Activated naive CD8-positive, alpha-beta T cell (primary cell): ENCODE data around the gene MLIP.
"Not testable (repeated sequence)": the region's sequence is repeated elsewhere in the genome, so short reads cannot be mapped to it uniquely, and the experiment has no call there.

Experiments
- H3K27ac Mint-ChIP-seq: one replicate; pipeline ENCODE4 v1.8.0; 2021; ENCODE audit warnings: mixed read lengths
- H3K27me3 Mint-ChIP-seq: one replicate; pipeline ENCODE4 v1.8.0; 2021; ENCODE audit warnings: mixed read lengths
- H3K36me3 Mint-ChIP-seq: one replicate; pipeline ENCODE4 v1.8.0; 2021; ENCODE audit warnings: mixed read lengths
- H3K4me1 Mint-ChIP-seq: one replicate; pipeline ENCODE4 v1.8.0; 2021; ENCODE audit warnings: low read depth, mixed read lengths
- H3K4me3 Mint-ChIP-seq: one replicate; pipeline ENCODE4 v1.8.0; 2021; ENCODE audit warnings: mild to moderate bottlenecking, mixed read lengths
- H3K9me3 Mint-ChIP-seq: one replicate; pipeline ENCODE4 v1.8.0; 2021; ENCODE audit warnings: low read depth, mixed read lengths

MLIP gene

GRCh38 chr6:54203474-54204035 is 92.3 kb downstream of the MLIP start:
- not testable (repeated sequence) for H3K4me1 Mint-ChIP-seq, H3K4me3 Mint-ChIP-seq, H3K9me3 Mint-ChIP-seq, H3K36me3 Mint-ChIP-seq, H3K27me3 Mint-ChIP-seq, H3K27ac Mint-ChIP-seq

- H3K9me3 Mint-ChIP-seq = no peaks in the 10 kb centered on the region
- H3K27ac Mint-ChIP-seq = no peak overlapping the region
- H3K27me3 Mint-ChIP-seq = no peaks in the 10 kb centered on the region
- H3K4me3 Mint-ChIP-seq = no peak overlapping the region
- H3K4me1 Mint-ChIP-seq = no peaks in the 10 kb centered on the region
- H3K36me3 Mint-ChIP-seq = peaks cover 2% of the 10 kb centered on the region
Measured at GRCh38 chr6:54204921-54205591, 93.8 kb downstream of the MLIP start.

- no peak overlapping the region for H3K27ac Mint-ChIP-seq
Measured at GRCh38 chr6:54206510-54206909, 95.3 kb downstream of the MLIP start.

GRCh38 chr6:54209983-54210382 is 98.7 kb downstream of the MLIP start:
- H3K4me1 Mint-ChIP-seq, H3K4me3 Mint-ChIP-seq, H3K36me3 Mint-ChIP-seq, H3K27me3 Mint-ChIP-seq, H3K9me3 Mint-ChIP-seq, H3K27ac Mint-ChIP-seq: not testable (repeated sequence)

More at GRCh38 chr6:54206510-54206909, 95.3 kb downstream of the MLIP start:
- H3K9me3 Mint-ChIP-seq = no peaks in the 10 kb centered on the region
- no peaks in the 10 kb centered on the region for H3K27me3 Mint-ChIP-seq
- no peaks in the 10 kb centered on the region for H3K4me1 Mint-ChIP-seq
- peaks cover 2% of the 10 kb centered on the region for H3K36me3 Mint-ChIP-seq
- no peak overlapping the region for H3K4me3 Mint-ChIP-seq

DNA sequence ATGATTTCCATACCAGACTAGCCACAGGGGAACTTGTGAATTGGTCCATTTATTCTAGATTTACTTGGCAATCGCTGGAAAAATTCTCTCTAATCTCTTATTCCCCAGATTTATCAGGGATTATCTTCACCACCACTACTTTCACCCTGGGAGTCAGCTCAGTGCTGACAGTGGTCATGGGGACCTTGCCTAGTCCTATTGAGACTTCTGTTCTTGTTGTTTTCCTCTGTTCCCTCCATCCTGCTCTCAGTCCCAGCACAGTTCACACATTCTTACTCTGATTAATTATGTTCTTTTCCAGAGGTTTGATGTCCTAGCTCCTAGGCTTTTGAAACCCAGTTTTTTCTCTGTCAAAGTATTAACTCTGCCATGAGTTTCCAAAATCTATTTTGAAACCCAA is 103.0 kb downstream of the MLIP start:
- no peaks in the 10 kb centered on the region for H3K27me3 Mint-ChIP-seq
- peaks cover 2% of the 10 kb centered on the region for H3K36me3 Mint-ChIP-seq
- H3K27ac Mint-ChIP-seq = no peak overlapping the region
- peaks cover 3% of the 10 kb centered on the region for H3K9me3 Mint-ChIP-seq
- H3K4me3 Mint-ChIP-seq = no peak overlapping the region
- H3K4me1 Mint-ChIP-seq = no peaks in the 10 kb centered on the region

DNA sequence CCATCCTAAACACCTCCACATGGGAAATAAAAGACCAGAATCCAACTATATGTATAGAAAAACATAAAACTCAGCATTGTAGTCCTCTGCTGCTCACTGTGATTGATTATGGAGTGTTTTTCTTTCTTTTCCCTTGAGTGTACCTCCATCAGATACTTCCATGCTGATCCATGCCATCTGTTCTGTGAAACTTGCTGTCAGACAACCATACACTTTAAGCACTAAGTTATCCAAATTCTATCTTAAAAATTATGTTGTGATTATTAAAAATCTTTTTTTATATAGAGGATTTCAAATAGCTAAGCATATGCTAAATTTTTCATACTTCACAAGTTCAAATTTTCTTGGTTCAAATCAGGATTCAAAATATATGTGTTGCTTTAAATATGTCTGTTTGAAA is 105.1 kb downstream of the MLIP start:
- Mint-ChIP-seq H3K27me3 (no peaks in the 10 kb centered on the region), H3K9me3 (peaks cover 3% of the 10 kb centered on the region), H3K4me3 (no peak overlapping the region), H3K4me1 (no peaks in the 10 kb centered on the region), H3K27ac (no peak overlapping the region), H3K36me3 (no peaks in the 10 kb centered on the region)

DNA sequence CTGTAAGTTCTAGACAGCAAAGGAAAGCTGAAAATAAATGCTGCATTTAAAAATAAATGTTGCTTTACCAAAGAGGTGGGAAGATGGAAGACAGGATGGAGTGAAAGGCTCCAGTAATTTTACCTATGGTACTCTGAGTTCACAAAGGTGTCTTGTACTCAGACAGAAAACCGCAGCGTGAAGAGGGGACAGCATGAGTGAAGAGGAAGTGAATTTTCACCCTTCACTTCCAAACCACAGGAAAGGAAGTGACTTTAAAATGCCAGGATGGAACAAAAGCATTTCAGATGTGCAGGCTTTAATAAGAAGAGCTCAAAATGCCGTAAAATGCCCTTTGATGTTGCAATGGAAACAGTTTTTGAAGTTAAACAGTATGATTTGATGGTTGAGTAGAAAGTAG is 105.8 kb downstream of the MLIP start:
- H3K36me3 Mint-ChIP-seq = no peaks in the 10 kb centered on the region
- H3K27ac Mint-ChIP-seq = no peak overlapping the region
- H3K4me1 Mint-ChIP-seq = no peaks in the 10 kb centered on the region
- no peaks in the 10 kb centered on the region for H3K27me3 Mint-ChIP-seq
- H3K4me3 Mint-ChIP-seq = no peak overlapping the region
- H3K9me3 Mint-ChIP-seq = peaks cover 3% of the 10 kb centered on the region

- no peaks in the 10 kb centered on the region for H3K4me1 Mint-ChIP-seq
- H3K4me3 Mint-ChIP-seq = no peak overlapping the region
- H3K27ac Mint-ChIP-seq = no peak overlapping the region
- H3K36me3 Mint-ChIP-seq = no peaks in the 10 kb centered on the region
- H3K9me3 Mint-ChIP-seq = peaks cover 3% of the 10 kb centered on the region
- no peaks in the 10 kb centered on the region for H3K27me3 Mint-ChIP-seq
Measured at GRCh38 chr6:54222217-54222616, 111.0 kb downstream of the MLIP start.

DNA sequence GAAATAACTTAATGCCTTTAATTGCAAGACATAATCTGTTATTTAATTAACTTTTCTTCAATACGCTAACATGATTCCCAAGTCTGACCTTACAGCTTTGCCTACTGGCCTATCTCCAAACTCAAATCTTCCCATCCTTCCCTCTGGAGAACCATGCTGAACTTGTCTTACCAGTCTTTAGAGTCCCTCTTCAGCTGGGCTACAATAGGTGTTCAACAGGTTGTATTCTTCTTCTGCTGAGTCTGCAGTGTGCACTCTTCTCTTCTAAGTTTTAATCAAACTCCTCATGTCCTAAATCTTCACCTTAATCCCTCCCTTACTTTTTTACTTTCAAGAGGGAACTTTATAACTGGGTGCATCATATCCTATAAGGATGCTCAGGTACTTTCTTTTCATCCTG is 121.5 kb downstream of the MLIP start:
- Mint-ChIP-seq H3K4me3 (no peak overlapping the region), H3K27me3 (no peaks in the 10 kb centered on the region), H3K27ac (no peak overlapping the region), H3K4me1 (no peaks in the 10 kb centered on the region), H3K9me3 (peaks cover 6% of the 10 kb centered on the region), H3K36me3 (no peaks in the 10 kb centered on the region)

DNA sequence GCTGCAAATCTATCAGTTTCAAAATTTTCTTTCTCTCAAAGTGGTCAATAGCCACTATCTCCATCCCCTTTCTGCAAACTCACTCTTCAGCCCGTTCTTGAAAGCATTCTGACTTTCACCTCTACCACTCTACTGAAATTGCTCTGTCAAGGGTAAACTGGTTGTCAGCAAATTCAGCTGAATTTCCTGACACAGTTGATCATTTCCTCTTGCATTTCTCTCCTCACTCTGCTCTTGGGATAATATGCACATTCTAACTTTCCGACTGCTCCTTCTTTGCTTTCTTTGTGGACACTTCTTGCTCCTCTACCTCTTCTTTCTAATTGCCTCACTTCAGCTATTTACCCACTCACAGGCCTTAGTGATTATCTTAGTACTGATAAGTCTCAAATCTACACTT is 123.3 kb downstream of the MLIP start:
- H3K27ac Mint-ChIP-seq = no peak overlapping the region
- peaks cover 9% of the 10 kb centered on the region for H3K9me3 Mint-ChIP-seq
- no peak overlapping the region for H3K4me3 Mint-ChIP-seq
- H3K4me1 Mint-ChIP-seq = no peaks in the 10 kb centered on the region
- no peaks in the 10 kb centered on the region for H3K27me3 Mint-ChIP-seq
- no peaks in the 10 kb centered on the region for H3K36me3 Mint-ChIP-seq

GRCh38 chr6:54236984-54237383 is 125.7 kb downstream of the MLIP start:
- Mint-ChIP-seq H3K27me3 (no peaks in the 10 kb centered on the region), H3K9me3 (peaks cover 6% of the 10 kb centered on the region), H3K4me1 (no peaks in the 10 kb centered on the region), H3K4me3 (no peak overlapping the region), H3K27ac (no peak overlapping the region), H3K36me3 (no peaks in the 10 kb centered on the region)

GRCh38 chr6:54238396-54238795 is 127.2 kb downstream of the MLIP start:
- Mint-ChIP-seq H3K4me1 (no peaks in the 10 kb centered on the region), H3K27ac (no peak overlapping the region), H3K27me3 (no peaks in the 10 kb centered on the region), H3K9me3 (peaks cover 3% of the 10 kb centered on the region), H3K4me3 (no peak overlapping the region), H3K36me3 (no peaks in the 10 kb centered on the region)

DNA sequence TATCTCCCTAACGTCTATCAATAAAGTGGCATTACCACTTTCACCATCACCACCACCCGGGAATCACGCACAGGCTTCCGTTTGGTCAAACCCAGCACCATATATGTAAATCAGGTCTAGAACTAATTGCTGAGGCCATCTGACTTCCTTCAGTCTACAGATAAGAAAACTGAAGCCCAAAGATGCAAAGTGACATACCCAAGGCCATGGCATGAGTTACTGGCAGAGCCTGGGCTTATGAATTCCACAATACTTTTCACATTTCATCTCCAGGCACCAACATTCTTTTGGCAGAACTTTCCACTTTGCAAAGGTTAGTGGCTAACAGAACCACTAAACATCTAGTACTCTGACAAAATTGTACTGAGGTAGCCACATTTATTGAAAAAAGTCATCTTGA is 132.5 kb downstream of the MLIP start:
- no peak overlapping the region for H3K27ac Mint-ChIP-seq
- H3K4me3 Mint-ChIP-seq = no peak overlapping the region
- H3K36me3 Mint-ChIP-seq = no peaks in the 10 kb centered on the region
- no peaks in the 10 kb centered on the region for H3K27me3 Mint-ChIP-seq
- no peaks in the 10 kb centered on the region for H3K9me3 Mint-ChIP-seq
- H3K4me1 Mint-ChIP-seq = no peaks in the 10 kb centered on the region

DNA sequence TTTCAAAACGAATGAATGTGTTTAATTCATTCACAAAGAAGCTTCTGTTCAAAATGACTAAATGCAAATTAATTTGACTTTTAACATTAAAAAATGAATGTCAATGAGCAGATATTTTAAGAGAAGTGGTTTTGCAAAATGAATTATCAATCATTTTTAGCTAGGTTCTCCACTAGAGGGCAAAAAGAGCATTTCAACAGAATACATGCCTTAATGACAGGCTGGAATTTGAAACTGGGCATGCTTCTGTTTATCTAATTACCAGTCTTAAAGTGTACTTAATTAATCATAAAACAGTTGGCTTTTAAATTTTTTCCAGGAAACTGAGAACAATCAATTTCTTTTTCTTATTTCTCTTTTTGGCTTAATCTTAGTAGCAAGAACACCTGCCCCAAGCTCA is 133.2 kb downstream of the MLIP start:
- no peak overlapping the region for H3K27ac Mint-ChIP-seq
- H3K4me1 Mint-ChIP-seq = no peaks in the 10 kb centered on the region
- no peaks in the 10 kb centered on the region for H3K36me3 Mint-ChIP-seq
- no peaks in the 10 kb centered on the region for H3K9me3 Mint-ChIP-seq
- no peaks in the 10 kb centered on the region for H3K27me3 Mint-ChIP-seq
- no peak overlapping the region for H3K4me3 Mint-ChIP-seq

GRCh38 chr6:54245265-54245664 is 134.0 kb downstream of the MLIP start:
- no peak overlapping the region for H3K27ac Mint-ChIP-seq
- no peaks in the 10 kb centered on the region for H3K36me3 Mint-ChIP-seq
- H3K4me1 Mint-ChIP-seq = no peaks in the 10 kb centered on the region
- H3K27me3 Mint-ChIP-seq = no peaks in the 10 kb centered on the region
- H3K9me3 Mint-ChIP-seq = no peaks in the 10 kb centered on the region
- no peak overlapping the region for H3K4me3 Mint-ChIP-seq

GRCh38 chr6:54248319-54248718 is 137.1 kb downstream of the MLIP start:
- Mint-ChIP-seq H3K36me3 (no peaks in the 10 kb centered on the region), H3K4me3 (no peak overlapping the region), H3K9me3 (no peaks in the 10 kb centered on the region), H3K4me1 (no peaks in the 10 kb centered on the region), H3K27me3 (no peaks in the 10 kb centered on the region), H3K27ac (no peak overlapping the region)
